SK-N-SH treated with all-trans-retinoic acid at 6 μM for 48 hours (cell line): ENCODE measurements around the gene CHERP.

ENCODE experiments used
- POU6F1 ChIP-seq: fragments of 250-450 bp; sonication (Bioruptor Pico); IDR thresholded peaks from 2 replicates; pipeline ENCODE4 v1.8.0; 2021; ENCODE audit warnings: low read depth, mild to moderate bottlenecking, moderate library complexity, borderline replicate concordance
- PPARA ChIP-seq: fragments of 250-450 bp; sonication (Bioruptor Pico); IDR thresholded peaks from 2 replicates; pipeline ENCODE4 v1.5.0; 2020; ENCODE audit warnings: mild to moderate bottlenecking, borderline replicate concordance
- TCF4 ChIP-seq: fragments of 250-450 bp; sonication (Bioruptor Pico); IDR thresholded peaks from 2 replicates; pipeline ENCODE4 v1.8.0; 2021; ENCODE audit warnings: mild to moderate bottlenecking, moderate library complexity, borderline replicate concordance
- ZFP3 ChIP-seq: fragments of 250-450 bp; sonication (Bioruptor Pico); IDR thresholded peaks from 2 replicates; pipeline ENCODE4 v1.5.0; 2020; ENCODE audit warnings: mild to moderate bottlenecking, moderate library complexity
- ZNF8 ChIP-seq: fragments of 450-650 bp; formaldehyde crosslinking; IDR thresholded peaks from 2 replicates; pipeline ENCODE4 v1.5.0; 2020; ENCODE audit warnings: mild to moderate bottlenecking, moderate library complexity

DNA sequence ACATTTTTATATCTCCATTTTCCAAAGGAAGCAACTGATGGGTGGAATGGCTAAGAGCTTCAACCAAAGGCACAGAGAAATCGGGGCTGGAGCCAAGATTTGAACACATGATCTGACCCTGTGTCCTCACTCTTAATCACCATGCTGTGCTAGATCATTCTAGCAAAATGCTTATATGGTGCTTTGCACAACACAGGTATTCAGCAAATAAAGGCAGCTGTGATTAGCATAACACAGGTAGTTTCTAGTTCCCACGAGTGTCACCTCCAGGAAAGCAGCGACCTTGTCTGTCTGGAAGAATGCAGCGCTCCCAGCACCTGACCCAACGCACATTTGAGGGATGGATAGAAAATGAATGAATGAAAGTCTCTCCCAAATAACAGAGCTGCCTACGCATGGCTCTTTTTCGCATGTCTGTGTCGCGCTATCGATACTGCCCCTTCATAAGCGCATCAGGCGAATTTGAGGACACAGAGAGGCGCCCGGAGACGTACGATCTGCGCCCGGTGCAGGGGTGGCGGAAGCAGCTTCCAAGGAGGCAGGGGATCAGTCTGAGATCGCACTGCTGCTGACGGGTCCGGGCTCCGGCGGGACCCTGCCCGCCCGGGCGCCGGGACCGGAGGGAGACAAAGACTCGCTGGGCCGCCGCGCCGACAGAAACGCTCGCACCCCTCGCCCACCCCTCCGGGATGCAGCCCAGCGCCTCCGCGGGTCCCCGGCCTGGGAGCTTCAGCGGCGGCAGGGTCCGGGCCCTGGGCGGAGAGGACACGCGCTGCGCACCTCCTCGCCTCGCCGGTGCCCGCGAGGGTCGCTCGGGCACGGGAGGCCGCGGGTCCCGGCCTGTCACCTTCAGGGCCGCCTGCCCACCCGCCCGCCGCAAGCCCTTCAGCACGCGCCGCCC is 71.1 kb downstream of the CHERP start:
- TF ChIP-seq ZNF8 (CRISPR knock-in tag): no peak
- TF ChIP-seq ZFP3 (CRISPR knock-in tag): no peak
- no peak for TF ChIP-seq TCF4 (CRISPR knock-in tag)
- no peak for TF ChIP-seq PPARA
- TF ChIP-seq POU6F1: no peak
